Measurements from ENCODE around the gene SMG6.

- TF ChIP-seq CTCF (IDR thresholded peaks at IDR 0.05) (no peak), POLR2A (IDR thresholded peaks at IDR 0.05) (no peak)
Observed at GRCh38 chr17:2013994-2014317, 289.6 kb downstream of the SMG6 start.
